Vagina (tissue), 2 donors: ENCODE results near the gene PCSK6.

Experiments
- CTCF ChIP-seq, 3 experiments: fragments of 450-650 bp in 2 of 3; fragments of 200-600 bp in 1 of 3; sonication (generic) in 1 of 3; IDR thresholded peaks; one replicate each; pipeline ENCODE4 v1.5.1; 2017 to 2019; ENCODE audit warnings: antibody characterized with exemption in 3 of 3, mild to moderate bottlenecking in 2 of 3, moderate library complexity in 2 of 3
- POLR2A ChIP-seq, 2 donors: fragments of 450-650 bp; IDR thresholded peaks; one replicate each; pipeline ENCODE4 v1.6.1; 2017; ENCODE audit warnings: antibody characterized with exemption in 2 of 2, mild to moderate bottlenecking in 2 of 2, moderate library complexity in 2 of 2
- POLR2AphosphoS5 ChIP-seq, 2 donors: sonication (generic); formaldehyde crosslinking; IDR thresholded peaks; one replicate each; pipeline ENCODE4 v1.9.0; 2017; ENCODE audit warnings: antibody characterized with exemption in 2 of 2, mild to moderate bottlenecking in 2 of 2, low read depth in 1 of 2; ENCODE audit not compliant: insufficient read depth in 1 of 2

- no peak for TF ChIP-seq CTCF (IDR thresholded peaks at IDR 0.05)
- TF ChIP-seq POLR2A (IDR thresholded peaks at IDR 0.05), result no peak
- TF ChIP-seq POLR2AphosphoS5 (IDR thresholded peaks at IDR 0.05; ENCODE audit: insufficient read depth in 1 of 2, low read depth in 1 of 2), result no peak
Measured at GRCh38 chr15:101504373-101504772, 14.9 kb upstream of the PCSK6 start.
